Mesodermal cell (in vitro differentiated cells): ENCODE measurements around the gene ATP11A.
"Not testable (repeated sequence)": the region's sequence is repeated elsewhere in the genome, so short reads cannot be mapped to it uniquely, and the experiment has no call there.

Experiments
- H3K27ac ChIP-seq: 2 replicates; pipeline ENCODE4 v1.7.0; 2013; ENCODE audit warnings: mild to moderate bottlenecking, low read depth, low read length, moderate library complexity; ENCODE audit not compliant: severe bottlenecking
- H3K36me3 ChIP-seq: 2 replicates; pipeline ENCODE4 v1.7.1; 2013; ENCODE audit warnings: mild to moderate bottlenecking, low read length, moderate library complexity; ENCODE audit not compliant: control insufficient read depth, insufficient read depth
- H3K4me1 ChIP-seq: one replicate; pipeline ENCODE4 v1.7.1; 2013; ENCODE audit warnings: mild to moderate bottlenecking, low read length; ENCODE audit not compliant: insufficient read depth, control insufficient read depth, poor library complexity, severe bottlenecking
- H3K4me3 ChIP-seq: 2 replicates; pipeline ENCODE4 v1.7.0; 2013; ENCODE audit warnings: low read length, control low read depth, mild to moderate bottlenecking; ENCODE audit not compliant: insufficient read depth, poor library complexity, severe bottlenecking; ENCODE audit errors: extremely low read depth
- H3K9me3 ChIP-seq: 2 replicates; pipeline ENCODE4 v1.7.1; 2013; ENCODE audit warnings: mild to moderate bottlenecking, low read length, moderate library complexity; ENCODE audit not compliant: control insufficient read depth
- WGBS, 2 experiments: methylation state at CpG; one replicate each; pipeline ENCODE4 v1.1.5; 2013; ENCODE audit warnings: missing lambda C conversion rate in 2 of 2; ENCODE audit not compliant: insufficient coverage in 2 of 2; 5-methylcytosine and 5-hydroxymethylcytosine counted together

The ATP11A gene

DNA sequence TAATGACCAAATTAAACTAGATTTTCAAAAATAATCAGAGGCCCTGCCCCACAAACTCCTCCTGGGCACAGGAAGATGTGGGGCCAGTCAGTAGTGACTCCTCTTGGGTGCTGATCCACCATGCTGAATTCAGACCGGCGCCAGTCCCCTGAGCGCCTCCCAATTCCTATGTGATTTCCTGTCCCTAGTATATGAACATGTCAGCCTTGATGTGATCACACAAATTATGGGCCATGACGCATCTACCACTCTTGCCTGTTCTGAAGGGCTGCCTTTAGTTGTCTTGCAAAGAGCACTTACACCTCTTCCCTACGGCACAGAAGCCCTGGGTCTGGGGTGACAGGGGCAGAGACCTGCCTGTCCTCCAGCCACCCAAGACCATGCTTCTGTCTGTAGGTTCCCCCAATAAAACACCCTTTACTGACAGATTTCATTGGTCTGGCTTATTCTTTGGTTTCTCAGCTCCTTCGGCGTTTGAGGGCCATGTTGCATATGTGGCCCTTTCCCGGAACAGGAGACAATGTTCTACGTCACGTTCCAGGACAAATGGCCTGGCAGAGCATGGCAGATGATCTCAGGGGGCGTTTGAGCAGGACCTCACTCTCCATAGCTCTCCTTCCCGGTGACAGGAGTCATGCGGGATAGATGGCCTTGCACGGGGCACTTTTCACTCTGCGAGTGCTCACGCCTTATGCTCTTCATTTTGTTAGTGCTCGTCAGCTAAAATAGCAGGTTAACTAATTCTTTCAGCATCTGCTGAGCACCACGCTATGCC lies 5.6 kb upstream of the ATP11A start:
- 94% methylated on average over 18 of the region's 18 CpGs for WGBS, 2 experiments
- Histone ChIP-seq H3K36me3 (no peaks in the 10 kb centered on the region), H3K27ac (no peak overlapping the region), H3K4me3 (no peak overlapping the region), H3K4me1 (peaks cover 10% of the 10 kb centered on the region), H3K9me3 (no peaks in the 10 kb centered on the region)

DNA sequence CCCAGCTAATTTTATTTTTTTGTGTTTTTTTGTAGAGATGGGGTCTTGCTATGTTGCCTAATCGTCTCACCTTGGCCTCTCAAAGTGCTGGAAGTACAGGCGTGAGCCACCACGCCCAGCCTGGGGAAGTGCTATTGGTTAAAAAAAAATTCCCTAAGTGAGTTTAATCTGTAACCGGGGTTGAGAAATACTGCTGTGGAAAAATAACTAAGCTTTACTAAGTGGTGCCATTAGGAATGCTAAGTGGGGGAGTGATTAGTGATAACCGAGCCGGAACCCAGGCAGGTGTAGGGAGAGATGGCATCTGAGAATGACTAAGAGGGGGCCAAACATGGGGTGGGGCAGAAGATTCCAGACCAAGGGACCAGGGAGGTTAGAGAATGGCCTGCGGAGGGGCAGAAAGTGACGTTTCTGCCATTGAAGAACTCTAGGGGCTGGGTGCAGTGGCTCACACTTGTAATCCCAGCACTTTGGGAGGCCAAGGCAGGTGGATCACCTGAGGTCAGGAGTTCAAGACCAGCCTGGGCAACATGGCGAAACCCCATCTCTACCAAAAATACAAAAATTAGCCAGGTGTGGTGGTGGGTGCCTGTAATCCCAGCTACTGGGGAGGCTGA lies 4.5 kb upstream of the ATP11A start:
- not testable (repeated sequence) for H3K27ac ChIP-seq, H3K4me1 ChIP-seq, H3K4me3 ChIP-seq, H3K36me3 ChIP-seq, H3K9me3 ChIP-seq
- WGBS, 2 experiments: 89 to 92% methylated on average over 8 of the region's 9 CpGs

DNA sequence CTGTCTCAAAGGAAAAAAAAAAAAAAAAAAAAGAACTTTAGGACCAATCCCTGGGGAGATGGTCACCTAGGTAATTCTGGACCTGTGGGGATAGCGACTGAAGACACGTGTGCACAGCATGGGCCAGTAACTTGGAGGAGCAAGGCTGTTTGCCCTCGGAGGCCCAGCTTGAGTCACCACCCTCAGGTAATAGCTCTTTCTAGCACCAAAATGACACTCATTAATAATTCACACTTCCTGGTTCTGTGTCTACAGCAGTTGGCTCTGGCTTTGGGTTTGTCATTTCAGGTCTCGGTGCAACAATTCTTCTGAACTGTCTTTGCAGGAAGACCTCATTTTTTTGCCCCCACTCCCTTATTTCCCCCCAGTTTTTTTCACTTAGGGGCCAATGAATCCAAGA lies 3.9 kb upstream of the ATP11A start:
- no peaks in the 10 kb centered on the region for H3K36me3 ChIP-seq
- no peak overlapping the region for H3K4me3 ChIP-seq
- peaks cover 10% of the 10 kb centered on the region for H3K4me1 ChIP-seq
- no peak overlapping the region for H3K27ac ChIP-seq
- WGBS, 2 experiments: 90 to 94% methylated on average over 2 to 4 of the region's 4 CpGs
- H3K9me3 ChIP-seq: no peaks in the 10 kb centered on the region

DNA sequence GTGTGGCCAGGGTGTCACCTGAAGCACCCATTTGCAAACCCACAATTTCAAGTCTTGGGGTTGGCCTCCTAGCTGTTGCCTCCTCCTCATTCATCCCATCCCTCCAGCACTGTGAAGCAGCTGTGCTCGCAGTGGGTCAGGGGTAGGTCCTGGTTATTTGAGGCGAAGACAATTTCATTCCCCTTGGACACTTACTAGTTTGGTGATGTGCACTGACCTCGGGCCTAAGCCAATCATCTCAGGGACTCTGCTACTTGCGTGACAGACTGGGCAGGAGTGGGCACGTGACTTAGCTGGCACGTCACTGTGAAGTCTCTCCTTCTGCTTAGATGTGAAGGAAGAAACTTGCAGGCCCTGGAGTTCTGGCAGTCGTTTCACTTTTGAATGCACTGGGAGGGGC lies 3.5 kb upstream of the ATP11A start:
- Histone ChIP-seq H3K27ac (no peak overlapping the region), H3K4me1 (peaks cover 10% of the 10 kb centered on the region), H3K9me3 (no peaks in the 10 kb centered on the region), H3K36me3 (no peaks in the 10 kb centered on the region), H3K4me3 (no peak overlapping the region)
- 95 to 97% methylated on average over 5 to 6 of the region's 7 CpGs for WGBS, 2 experiments

DNA sequence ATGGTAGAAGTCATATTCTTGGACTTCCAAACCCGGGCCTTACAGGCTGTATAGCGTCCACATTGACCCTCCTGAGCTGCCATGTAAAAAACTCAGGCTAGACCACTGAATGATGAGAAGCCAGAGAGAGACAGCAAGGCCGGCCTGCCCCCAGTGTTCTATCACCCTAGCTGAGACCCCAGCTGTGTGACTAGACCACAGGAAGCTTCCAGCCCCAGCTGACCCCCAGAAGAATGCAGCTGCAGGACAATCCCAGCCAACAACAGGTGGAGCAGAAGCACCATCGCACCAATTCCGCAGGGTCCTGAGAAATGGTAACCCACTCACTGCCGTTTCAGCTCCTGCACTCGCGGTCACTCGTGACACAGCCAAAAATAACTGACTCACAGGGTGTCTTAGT lies 2.9 kb upstream of the ATP11A start:
- no peak overlapping the region for H3K27ac ChIP-seq
- no peak overlapping the region for H3K4me3 ChIP-seq
- WGBS, 2 experiments: 80 to 90% methylated on average over 9 of the region's 9 CpGs
- no peaks in the 10 kb centered on the region for H3K36me3 ChIP-seq
- H3K4me1 ChIP-seq: peaks cover 14% of the 10 kb centered on the region
- H3K9me3 ChIP-seq: no peaks in the 10 kb centered on the region

DNA sequence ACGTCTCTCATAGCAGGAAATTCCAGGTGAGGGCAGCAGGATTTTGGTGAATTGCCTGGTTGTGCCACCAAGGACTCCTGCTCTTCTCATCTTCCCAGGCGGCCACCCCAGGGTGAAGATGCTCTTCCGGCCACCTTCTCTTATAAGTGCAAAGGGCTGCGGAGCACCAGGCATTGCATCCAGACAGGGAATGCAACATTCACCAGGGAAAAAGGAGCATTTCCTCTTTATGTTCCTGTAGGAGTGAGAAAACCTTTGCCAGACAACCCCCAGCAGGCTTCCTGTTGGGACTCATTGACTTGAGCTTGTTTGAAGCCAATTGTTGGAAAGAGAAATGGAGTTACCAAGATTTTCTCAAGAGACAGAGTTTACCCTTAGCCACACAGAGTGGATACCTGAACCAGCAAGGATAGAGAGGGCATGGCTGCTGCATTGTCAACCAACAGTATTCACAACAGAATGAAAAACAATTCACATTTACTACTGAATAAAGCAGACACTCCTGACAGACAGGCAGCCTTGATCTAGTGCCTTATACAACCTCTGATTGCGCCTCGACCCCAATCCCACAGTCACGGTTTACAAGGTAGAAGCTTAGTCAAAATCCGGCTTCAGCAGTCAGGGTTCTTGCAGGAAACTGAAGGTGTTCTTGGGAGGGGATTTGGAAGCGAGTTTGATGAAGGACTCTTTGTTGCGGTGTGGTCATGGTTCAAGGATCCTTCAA lies 1.8 kb upstream of the ATP11A start:
- Histone ChIP-seq H3K9me3 (no peaks in the 10 kb centered on the region), H3K36me3 (no peaks in the 10 kb centered on the region), H3K4me3 (no peak overlapping the region), H3K27ac (no peak overlapping the region), H3K4me1 (peaks cover 18% of the 10 kb centered on the region)
- 93 to 100% methylated on average over 4 to 8 of the region's 10 CpGs for WGBS, 2 experiments

DNA sequence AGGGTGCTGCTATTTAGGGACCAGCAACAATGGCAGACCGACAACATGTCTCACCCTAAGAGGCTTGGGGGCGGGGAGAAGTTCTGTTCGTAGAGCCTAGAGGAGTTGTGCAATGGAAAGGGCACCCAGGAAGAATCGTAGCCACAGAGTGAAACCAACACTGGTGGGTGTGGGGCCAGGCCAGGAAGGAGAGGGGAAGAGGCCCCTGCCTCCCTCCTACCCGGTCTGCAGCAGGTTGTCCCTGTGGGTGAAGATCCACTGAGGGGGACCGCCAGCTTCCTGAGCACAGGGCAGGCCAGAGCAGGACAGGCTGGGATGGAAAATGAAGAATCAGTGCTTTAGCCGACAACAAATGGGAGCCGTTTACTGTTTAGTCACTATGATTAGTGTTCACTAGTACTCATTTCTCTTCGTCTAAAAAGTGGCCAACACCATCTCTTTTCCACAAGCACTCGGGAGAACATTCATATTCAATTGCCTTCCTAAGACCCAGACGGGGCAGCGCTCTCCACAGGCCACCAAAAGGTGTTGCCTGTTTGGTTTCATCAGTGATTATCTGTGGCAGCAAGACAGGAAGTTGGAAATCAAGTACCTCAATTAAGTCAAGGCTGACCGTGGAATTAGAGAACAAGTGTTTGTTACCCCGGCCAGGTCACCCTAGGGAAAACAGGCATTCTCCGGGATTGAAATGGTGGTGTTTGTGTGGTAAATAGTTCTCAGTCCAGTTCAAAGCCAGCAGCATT lies 1.1 kb upstream of the ATP11A start:
- H3K9me3 ChIP-seq: no peaks in the 10 kb centered on the region
- H3K27ac ChIP-seq: peak overlapping the region; percentile 73
- WGBS, 2 experiments: 65% methylated on average over 12 to 14 of the region's 15 CpGs
- H3K4me1 ChIP-seq: peaks cover 22% of the 10 kb centered on the region
- H3K4me3 ChIP-seq: peak overlapping the region; percentile 95
- no peaks in the 10 kb centered on the region for H3K36me3 ChIP-seq

DNA sequence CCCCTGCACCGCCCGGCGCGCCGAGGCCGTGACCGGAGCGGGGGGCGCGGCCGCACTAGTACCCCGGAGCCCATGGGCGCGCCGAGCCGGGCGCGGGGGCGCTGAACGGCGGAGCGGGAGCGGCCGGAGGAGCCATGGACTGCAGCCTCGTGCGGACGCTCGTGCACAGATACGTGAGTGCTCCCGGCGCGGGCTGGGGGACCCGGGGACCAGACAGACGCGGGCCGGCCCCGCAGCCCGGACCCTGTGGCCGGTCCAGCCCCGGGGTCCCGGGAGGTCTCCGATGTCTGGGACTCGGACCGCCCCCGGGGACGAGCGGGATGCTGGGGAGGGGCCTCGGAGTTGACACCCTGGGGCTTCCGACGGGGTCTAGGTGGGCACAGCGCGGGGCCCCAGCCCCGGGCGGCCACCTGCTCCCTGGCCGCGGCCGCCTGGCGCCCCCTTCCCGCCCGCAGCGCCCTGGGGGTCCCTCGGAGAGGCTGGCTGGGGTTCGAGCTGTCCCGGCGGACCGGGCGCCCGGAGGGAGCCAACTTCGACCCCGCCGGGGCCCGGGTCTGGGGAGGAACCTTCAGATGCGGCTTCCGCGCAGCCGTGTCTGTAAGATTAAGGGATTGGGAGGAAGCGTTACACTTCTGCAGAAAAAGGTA lies 568 bp downstream of the ATP11A start:
- Histone ChIP-seq H3K4me1 (peaks cover 22% of the 10 kb centered on the region), H3K27ac (peak overlapping the region; percentile 73), H3K36me3 (no peaks in the 10 kb centered on the region), H3K9me3 (no peaks in the 10 kb centered on the region), H3K4me3 (peak overlapping the region; percentile 95)
- WGBS, 2 experiments: 0 to 1% methylated on average over 54 to 69 of the region's 77 CpGs

DNA sequence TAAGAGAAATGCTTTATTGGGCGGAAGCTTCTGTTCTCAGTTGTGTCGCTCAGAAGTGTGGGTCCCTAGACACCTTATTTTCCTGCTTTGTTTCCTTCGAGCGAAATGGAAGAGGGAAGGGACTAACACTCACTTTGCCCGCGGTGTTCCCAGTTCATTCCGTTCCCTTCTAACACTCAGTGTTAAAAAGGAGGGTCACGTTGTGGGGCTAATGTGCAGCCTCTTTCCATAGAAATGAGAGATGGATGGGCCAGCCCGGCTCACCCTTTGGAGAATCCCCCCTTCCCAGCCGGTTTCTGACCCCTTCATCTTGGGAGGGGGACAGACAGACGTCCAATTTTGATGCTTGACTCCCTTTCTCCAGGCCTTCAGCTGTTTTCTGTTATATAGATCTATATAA lies 2.3 kb downstream of the ATP11A start:
- no peaks in the 10 kb centered on the region for H3K9me3 ChIP-seq
- H3K27ac ChIP-seq: no peak overlapping the region

DNA sequence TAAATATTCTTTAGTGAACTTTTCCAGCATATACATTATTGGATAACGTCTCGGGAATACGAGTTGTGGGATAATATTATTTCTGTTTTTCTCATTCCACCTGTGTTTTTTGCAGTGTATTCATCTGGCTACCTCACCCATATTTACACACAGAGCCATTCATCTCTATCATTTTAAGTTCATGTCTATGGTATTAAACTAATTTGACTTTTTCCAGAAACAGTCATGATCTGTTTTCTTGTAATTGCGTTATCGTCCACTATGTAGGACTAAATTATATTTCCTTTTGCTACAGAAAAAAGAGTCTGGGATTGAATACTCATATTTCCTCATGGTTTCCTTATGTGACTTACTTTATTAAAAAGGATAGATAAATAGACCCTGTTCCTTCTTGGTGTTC lies 2.7 kb downstream of the ATP11A start:
- H3K36me3 ChIP-seq: peaks cover 10% of the 10 kb centered on the region
- WGBS, 2 experiments: no CpG with 5 or more reads among the region's 5 CpGs
- H3K4me1 ChIP-seq: peaks cover 22% of the 10 kb centered on the region
- no peak overlapping the region for H3K27ac ChIP-seq
- no peak overlapping the region for H3K4me3 ChIP-seq
- no peaks in the 10 kb centered on the region for H3K9me3 ChIP-seq

More for the DNA sequence above, 2.3 kb downstream of the ATP11A start:
- Histone ChIP-seq H3K4me3 (peak overlapping the region; percentile 95), H3K36me3 (peaks cover 9% of the 10 kb centered on the region), H3K4me1 (peaks cover 22% of the 10 kb centered on the region)
- WGBS, 2 experiments: 75 to 81% methylated on average over 4 to 5 of the region's 11 CpGs
